GM23248 (cell line): ENCODE measurements around the gene CHAF1A. TPM values are rescaled to one million over a fixed set of nuclear protein-coding genes. Genes with fewer than 3 reads are reported as not detected.

ENCODE experiments used
- DNase-seq: peaks from one replicate; pipeline ENCODE4 v3.0.0-alpha.2; 2015
- H2AFZ ChIP-seq: fragments of 200-600 bp; sonication (generic); 2 replicates; pipeline ENCODE4 v1.6.1; 2016; ENCODE audit warnings: antibody characterized with exemption
- H3F3A ChIP-seq: fragments of 200-600 bp; sonication (generic); 2 replicates; pipeline ENCODE4 v1.6.1; 2016; ENCODE audit warnings: mild to moderate bottlenecking, antibody characterized with exemption, mixed run types; ENCODE audit not compliant: insufficient read depth
- H3K27ac ChIP-seq: fragments of 200-600 bp; sonication (generic); 2 replicates; pipeline ENCODE4 v1.5.1; 2016; ENCODE audit warnings: mild to moderate bottlenecking
- H3K27me3 ChIP-seq: fragments of 200-600 bp; sonication (generic); replicated peaks from 2 replicates; pipeline ENCODE4 v1.6.1; 2016; ENCODE audit warnings: mild to moderate bottlenecking; ENCODE audit not compliant: insufficient read depth
- H3K36me3 ChIP-seq: fragments of 200-600 bp; sonication (generic); 2 replicates; pipeline ENCODE4 v1.6.1; 2016; ENCODE audit warnings: low read depth, mild to moderate bottlenecking
- H3K4me1 ChIP-seq: fragments of 200-600 bp; sonication (generic); 2 replicates; pipeline ENCODE4 v1.6.1; 2016; ENCODE audit warnings: mild to moderate bottlenecking; ENCODE audit not compliant: insufficient read depth
- H3K4me2 ChIP-seq: fragments of 200-600 bp; sonication (generic); one replicate; pipeline ENCODE4 v1.6.1; 2016; ENCODE audit warnings: mild to moderate bottlenecking; ENCODE audit not compliant: unreplicated experiment
- H3K4me3 ChIP-seq: fragments of 200-600 bp; sonication (generic); 2 replicates; pipeline ENCODE4 v1.5.1; 2016; ENCODE audit warnings: mild to moderate bottlenecking
- H3K79me2 ChIP-seq: fragments of 200-600 bp; sonication (generic); 2 replicates; pipeline ENCODE4 v1.6.1; 2016; ENCODE audit warnings: mild to moderate bottlenecking; ENCODE audit not compliant: insufficient read depth
- H3K9ac ChIP-seq: fragments of 200-600 bp; sonication (generic); 2 replicates; pipeline ENCODE4 v1.6.1; 2016; ENCODE audit warnings: mild to moderate bottlenecking
- H3K9me2 ChIP-seq: fragments of 200-600 bp; sonication (generic); 2 replicates; pipeline ENCODE4 v1.6.1; 2016; ENCODE audit warnings: mixed run types, mild to moderate bottlenecking, moderate library complexity; ENCODE audit not compliant: insufficient read depth
- H3K9me3 ChIP-seq: fragments of 200-600 bp; sonication (generic); one replicate; pipeline ENCODE4 v1.6.1; 2017; ENCODE audit warnings: low read depth
- H4K20me1 ChIP-seq: fragments of 200-600 bp; sonication (generic); 2 replicates; pipeline ENCODE4 v1.6.0; 2016; ENCODE audit not compliant: insufficient read depth
- EZH2 ChIP-seq: fragments of 200-600 bp; sonication (generic); IDR thresholded peaks from 2 replicates; pipeline ENCODE4 v1.6.1; 2018; ENCODE audit warnings: antibody characterized with exemption, mild to moderate bottlenecking; ENCODE audit not compliant: insufficient read depth, poor library complexity, severe bottlenecking
- EZH2phosphoT487 ChIP-seq: fragments of 200-600 bp; sonication (generic); IDR thresholded peaks from 2 replicates; pipeline ENCODE4 v1.6.1; 2018; ENCODE audit warnings: antibody characterized with exemption, moderate library complexity, mild to moderate bottlenecking, low read depth; ENCODE audit not compliant: insufficient read depth
- WGBS, 2 experiments: methylation state at CpG; one replicate each; pipeline ENCODE4 v1.1.6; 2015 to 2017; ENCODE audit warnings: low lambda C conversion rate in 2 of 2, low coverage in 1 of 2; ENCODE audit errors: missing lambda C conversion rate in 2 of 2; 5-methylcytosine and 5-hydroxymethylcytosine counted together
- in situ Hi-C: fragments of 300-500 bp; cut with MboI; formaldehyde crosslinking; loops from 2 replicates; pipeline ENCODE4 v1.15.0; 2020
- polyA plus RNA-seq: library from polyadenylated mRNA; unstranded; fragments of >200 nt; fragmentation: Nextera tagmentation; extraction: Ambion mirVana; gene quantifications from 2 replicates; pipeline ENCODE4 v1.2.1, GENCODE V29; 2016
- total RNA-seq: library from RNA; depleted of rRNA; stranded (reverse); fragments of >200 nt; shearing (Covaris generic); gene quantifications from 2 replicates; pipeline ENCODE4 v1.2.3, GENCODE V29; 2014

The CHAF1A gene
- total and polyA plus RNA-seq, 2 experiments from 2014 or later: 11.6 to 12.6 TPM

GRCh38 chr19:4483385-4483784 lies 80.9 kb downstream of the CHAF1A start:
- WGBS, 2 experiments: 86 to 94% methylated on average over 19 of the region's 19 CpGs
- in situ Hi-C loops: no loop called here

GRCh38 chr19:4487572-4487971 lies 85.1 kb downstream of the CHAF1A start:
- 87% methylated on average over 11 of the region's 11 CpGs for WGBS, 2 experiments
- no peak overlapping the region for H3K4me3 ChIP-seq
- peaks cover 4% of the 10 kb centered on the region; the same call in 1 of the 2 replicates for H3K36me3 ChIP-seq
- no peaks in the 10 kb centered on the region for H4K20me1 ChIP-seq
- no peak for TF ChIP-seq EZH2
- no peak for TF ChIP-seq EZH2phosphoT487
- no peak overlapping the region for H3K27ac ChIP-seq
- no peak for DNase-seq
- no peaks in the 10 kb centered on the region for H3K9me2 ChIP-seq
- no peak overlapping the region for H3K4me2 ChIP-seq
- H3K27me3 ChIP-seq: no peaks in the 10 kb centered on the region
- no peaks in the 10 kb centered on the region for H3K4me1 ChIP-seq
- H2AFZ ChIP-seq: no peak overlapping the region
- in situ Hi-C loops: no loop called here
- H3K79me2 ChIP-seq: no peaks in the 10 kb centered on the region
- no peaks in the 10 kb centered on the region for H3K9me3 ChIP-seq
- no peak overlapping the region for H3K9ac ChIP-seq
- no peaks in the 10 kb centered on the region for H3F3A ChIP-seq

More at GRCh38 chr19:4483385-4483784, 80.9 kb downstream of the CHAF1A start:
- Histone ChIP-seq H3K36me3 (no peaks in the 10 kb centered on the region; the same call in 1 of the 2 replicates), H4K20me1 (no peaks in the 10 kb centered on the region), H2AFZ (no peak overlapping the region), H3K27ac (no peak overlapping the region), H3K79me2 (peaks cover 20% of the 10 kb centered on the region), H3K9me3 (no peaks in the 10 kb centered on the region), H3K9me2 (no peaks in the 10 kb centered on the region), H3K9ac (no peak overlapping the region), H3K4me2 (no peak overlapping the region), H3K4me1 (no peaks in the 10 kb centered on the region), H3K27me3 (no peaks in the 10 kb centered on the region), H3F3A (no peaks in the 10 kb centered on the region), H3K4me3 (no peak overlapping the region)
- TF ChIP-seq EZH2phosphoT487: no peak
- no peak for TF ChIP-seq EZH2
- DNase-seq: no peak

GRCh38 chr19:4488496-4488895 lies 86.1 kb downstream of the CHAF1A start:
- Histone ChIP-seq H3K27ac (no peak overlapping the region), H3K4me1 (no peaks in the 10 kb centered on the region), H4K20me1 (no peaks in the 10 kb centered on the region), H3K9ac (no peak overlapping the region), H2AFZ (no peak overlapping the region), H3F3A (no peaks in the 10 kb centered on the region), H3K27me3 (no peaks in the 10 kb centered on the region), H3K9me3 (no peaks in the 10 kb centered on the region), H3K9me2 (no peaks in the 10 kb centered on the region), H3K4me2 (no peak overlapping the region), H3K79me2 (no peaks in the 10 kb centered on the region), H3K36me3 (peaks cover 4% of the 10 kb centered on the region; the same call in 1 of the 2 replicates), H3K4me3 (no peak overlapping the region)
- in situ Hi-C loops: no loop called here
- WGBS, 2 experiments: 95 to 96% methylated on average over 27 to 29 of the region's 29 CpGs
- TF ChIP-seq EZH2phosphoT487 (no peak), EZH2 (no peak)
- DNase-seq: no peak

- Histone ChIP-seq H3K27me3 (no peaks in the 10 kb centered on the region), H3K9me3 (no peaks in the 10 kb centered on the region), H3K4me1 (no peaks in the 10 kb centered on the region), H3K4me3 (no peak overlapping the region), H2AFZ (no peak overlapping the region), H3K9ac (no peak overlapping the region), H3K36me3 (peaks cover 4% of the 10 kb centered on the region; the same call in 1 of the 2 replicates), H3K4me2 (no peak overlapping the region), H3F3A (no peaks in the 10 kb centered on the region), H3K79me2 (no peaks in the 10 kb centered on the region), H3K9me2 (no peaks in the 10 kb centered on the region), H4K20me1 (no peaks in the 10 kb centered on the region), H3K27ac (no peak overlapping the region)
- DNase-seq: no peak
- in situ Hi-C loops: no loop called here
- 97 to 98% methylated on average over 21 of the region's 21 CpGs for WGBS, 2 experiments
- TF ChIP-seq EZH2phosphoT487 (no peak), EZH2 (no peak)
Observed at GRCh38 chr19:4491446-4491845, 89.0 kb downstream of the CHAF1A start.
